Fibroblast of skin of scalp (primary cell): ENCODE results near the gene PPFIA3.
"Not testable (repeated sequence)": the region's sequence is repeated elsewhere in the genome, so short reads cannot be mapped to it uniquely, and the experiment has no call there.

ENCODE experiments used
- DNase-seq: peaks from one replicate; pipeline ENCODE4 v3.0.0-alpha.2; 2013

PPFIA3 gene

GRCh38 chr19:49125025-49125731 lies 5.8 kb downstream of the PPFIA3 start:
- no peak for DNase-seq

GRCh38 chr19:49126575-49126974 lies 7.2 kb downstream of the PPFIA3 start:
- no peak for DNase-seq

- DNase-seq: not testable (repeated sequence)
Measured at GRCh38 chr19:49127225-49127624, 7.9 kb downstream of the PPFIA3 start.

GRCh38 chr19:49127674-49128544 lies 8.6 kb downstream of the PPFIA3 start:
- DNase-seq: peak; percentile 98

- DNase-seq: no peak
Measured at GRCh38 chr19:49128545-49129237, 9.3 kb downstream of the PPFIA3 start.

- peak; percentile 44 for DNase-seq
Measured at GRCh38 chr19:49129238-49129583, 9.9 kb downstream of the PPFIA3 start.

- no peak for DNase-seq
Measured at GRCh38 chr19:49130325-49130724, 11.0 kb downstream of the PPFIA3 start.

- DNase-seq: no peak
Measured at GRCh38 chr19:49132974-49133609, 13.7 kb downstream of the PPFIA3 start.

GRCh38 chr19:49133621-49134454 lies 14.5 kb downstream of the PPFIA3 start:
- DNase-seq: peak; percentile 49

GRCh38 chr19:49135686-49136085 lies 16.3 kb downstream of the PPFIA3 start:
- DNase-seq: no peak

- peak; percentile 43 for DNase-seq
Measured at GRCh38 chr19:49136771-49137171, 17.4 kb downstream of the PPFIA3 start.

GRCh38 chr19:49140951-49141350 lies 21.6 kb downstream of the PPFIA3 start:
- DNase-seq: no peak

GRCh38 chr19:49141352-49141751 lies 22.0 kb downstream of the PPFIA3 start:
- DNase-seq: no peak

GRCh38 chr19:49142866-49143335 lies 23.6 kb downstream of the PPFIA3 start:
- DNase-seq: peak; percentile 93

- peak; percentile 85 for DNase-seq
Measured at GRCh38 chr19:49145573-49146407, 26.4 kb downstream of the PPFIA3 start.

- DNase-seq: not testable (repeated sequence)
Measured at GRCh38 chr19:49146408-49146770, 27.0 kb downstream of the PPFIA3 start.

- no peak for DNase-seq
Measured at GRCh38 chr19:49148044-49148682, 28.8 kb downstream of the PPFIA3 start.

GRCh38 chr19:49148784-49149651 lies 29.7 kb downstream of the PPFIA3 start:
- peak; percentile 95 for DNase-seq

GRCh38 chr19:49149652-49150105 lies 30.3 kb downstream of the PPFIA3 start:
- DNase-seq: peak; percentile 93
